Psoas muscle (tissue), 8 donors: ENCODE measurements around the gene RAD21L1. TPM values are rescaled to one million over a fixed set of nuclear protein-coding genes. Genes with fewer than 3 reads are reported as not detected.

Experiments used
- ATAC-seq, 4 donors: fragments of 200-7000 bp; cut with Tn5 transposase; one replicate each; pipeline ENCODE4 v1.9.1; 2020; ENCODE audit warnings: moderate library complexity in 3 of 4, mild to moderate bottlenecking in 2 of 4
- DNase-seq, 2 donors: peaks; one replicate each; pipeline ENCODE4 v3.0.0-alpha.2; 2020
- H3K27ac ChIP-seq: fragments of 200-600 bp; one replicate; pipeline ENCODE4 v1.8.0; 2022
- H3K27me3 ChIP-seq, 3 donors: fragments of 200-600 bp in 1 of 3; one replicate each; pipeline versions ENCODE4 v1.6.1 to v1.8.0; 2013 to 2022; ENCODE audit warnings: low read length in 2 of 3, mild to moderate bottlenecking in 2 of 3, moderate library complexity in 1 of 3; ENCODE audit not compliant: insufficient read depth in 3 of 3
- H3K36me3 ChIP-seq, 2 donors: fragments of 200-600 bp in 1 of 2; one replicate each; pipeline versions ENCODE4 v1.6.1 to v1.8.0; 2013 to 2022; ENCODE audit warnings: low read depth in 1 of 2, mild to moderate bottlenecking in 1 of 2, moderate library complexity in 1 of 2; ENCODE audit not compliant: insufficient read depth in 1 of 2
- H3K4me1 ChIP-seq: fragments of 200-600 bp; one replicate; pipeline ENCODE4 v1.8.0; 2022
- H3K4me3 ChIP-seq: fragments of 200-600 bp; one replicate; pipeline ENCODE4 v1.8.0; 2022; ENCODE audit warnings: mild to moderate bottlenecking
- H3K9me3 ChIP-seq: fragments of 200-600 bp; one replicate; pipeline ENCODE4 v1.8.0; 2022
- WGBS, 3 donors: extraction: QIAGEN DNeasy Blood & Tissue Kit; methylation state at CpG; one replicate each; pipeline versions ENCODE4 v1.1.6 to v1.1.7; 2013; 5-methylcytosine and 5-hydroxymethylcytosine counted together
- intact Hi-C, 2 donors: fragments of 100-400 bp; cut with DNase I; formaldehyde crosslinking; loops; one replicate each; pipeline versions ENCODE4 v1.11.0 to v1.14.2; 2022
- polyA plus RNA-seq, 3 donors: library from polyadenylated mRNA; stranded (reverse); fragments of 200-250 nt; gene quantifications; one replicate each; pipeline ENCODE4 v1.2.3, GENCODE V29; 2013
- total RNA-seq, 4 donors: library from RNA; stranded (reverse); fragmentation: NEBNext Ultra II Directional in 2 of 4; extraction: Animal tissue kit (Norgen Biotek cat#: 25700) in 2 of 4; gene quantifications; one replicate each; pipeline versions ENCODE4 v1.2.1 to v1.2.4, GENCODE V29; 2021 to 2023
- TF ChIP-seq, protein P1 (sequence below): fragments of 200-600 bp; IDR thresholded peaks from one replicate; pipeline ENCODE4 v1.8.0; 2022; ENCODE audit warnings: antibody characterized with exemption
- donor health status: healthy with polysubstance abuse.
- donor health status: DM: no; HTN: no; CAD: no; lungs with moderate emphysema.
- donor health status: Bipolar disorder and iron deficiency.
- donor health status: healthy.
- donor health status: DM: yes; HTN: yes; CAD: no.
- donor health status: DM: no; HTN: no; CAD: no.
- donor health status: DM: no; HTN: no; CAD: no.
- donor health status: DM: yes; HTN: yes; CAD: no.

Gene RAD21L1
- total and polyA plus RNA-seq, 7 donors, result not detected

DNA sequence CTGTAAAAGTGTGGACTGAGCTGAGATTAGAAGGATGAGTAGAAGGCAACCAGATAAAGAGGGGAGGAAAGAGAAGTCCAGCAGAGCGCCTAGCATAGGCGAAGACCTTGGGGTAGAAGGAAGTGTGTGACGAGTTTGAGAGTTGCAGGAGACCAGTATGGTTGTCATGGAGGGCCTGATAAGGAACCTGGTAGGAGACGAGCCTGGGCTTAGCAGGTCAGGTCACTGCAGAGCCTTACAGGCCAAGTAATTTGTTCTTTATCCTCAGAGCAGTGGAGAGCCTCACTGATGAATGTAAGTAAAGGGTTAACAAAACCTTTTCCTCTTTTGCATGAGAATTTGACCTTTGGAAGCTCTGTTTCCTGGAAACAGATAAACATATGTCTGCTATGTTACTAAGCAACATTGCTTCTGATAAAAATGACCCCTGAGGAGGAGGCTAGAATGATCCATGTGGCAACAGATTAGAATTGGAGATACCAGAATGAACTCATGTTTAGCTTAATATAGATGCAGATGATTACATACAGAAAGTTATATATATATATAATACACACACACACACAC lies 38.2 kb upstream of the RAD21L1 start:
- H3K27me3 ChIP-seq, result peaks cover 0 to 21% (median 4%) of the 10 kb centered on the region in 3 donors
- TF ChIP-seq, protein P1, sequence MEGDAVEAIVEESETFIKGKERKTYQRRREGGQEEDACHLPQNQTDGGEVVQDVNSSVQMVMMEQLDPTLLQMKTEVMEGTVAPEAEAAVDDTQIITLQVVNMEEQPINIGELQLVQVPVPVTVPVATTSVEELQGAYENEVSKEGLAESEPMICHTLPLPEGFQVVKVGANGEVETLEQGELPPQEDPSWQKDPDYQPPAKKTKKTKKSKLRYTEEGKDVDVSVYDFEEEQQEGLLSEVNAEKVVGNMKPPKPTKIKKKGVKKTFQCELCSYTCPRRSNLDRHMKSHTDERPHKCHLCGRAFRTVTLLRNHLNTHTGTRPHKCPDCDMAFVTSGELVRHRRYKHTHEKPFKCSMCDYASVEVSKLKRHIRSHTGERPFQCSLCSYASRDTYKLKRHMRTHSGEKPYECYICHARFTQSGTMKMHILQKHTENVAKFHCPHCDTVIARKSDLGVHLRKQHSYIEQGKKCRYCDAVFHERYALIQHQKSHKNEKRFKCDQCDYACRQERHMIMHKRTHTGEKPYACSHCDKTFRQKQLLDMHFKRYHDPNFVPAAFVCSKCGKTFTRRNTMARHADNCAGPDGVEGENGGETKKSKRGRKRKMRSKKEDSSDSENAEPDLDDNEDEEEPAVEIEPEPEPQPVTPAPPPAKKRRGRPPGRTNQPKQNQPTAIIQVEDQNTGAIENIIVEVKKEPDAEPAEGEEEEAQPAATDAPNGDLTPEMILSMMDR, result no peak
- ATAC-seq, result no peak
- WGBS, 3 donors, result 77 to 79% (median 78%) methylated on average over 4 of the region's 4 CpGs
- H3K36me3 ChIP-seq, result no peaks in the 10 kb centered on the region
- DNase-seq, result no peak
- intact Hi-C loops, result loop anchor here in 1 of 2 donors (10.0 kb wide), 1 partner anchor 233 kb away; no protein-coding TSS in a partner anchor
- no peaks in the 10 kb centered on the region for H3K9me3 ChIP-seq
- no peaks in the 10 kb centered on the region for H3K4me1 ChIP-seq
- no peak overlapping the region for H3K4me3 ChIP-seq
- no peak overlapping the region for H3K27ac ChIP-seq

DNA sequence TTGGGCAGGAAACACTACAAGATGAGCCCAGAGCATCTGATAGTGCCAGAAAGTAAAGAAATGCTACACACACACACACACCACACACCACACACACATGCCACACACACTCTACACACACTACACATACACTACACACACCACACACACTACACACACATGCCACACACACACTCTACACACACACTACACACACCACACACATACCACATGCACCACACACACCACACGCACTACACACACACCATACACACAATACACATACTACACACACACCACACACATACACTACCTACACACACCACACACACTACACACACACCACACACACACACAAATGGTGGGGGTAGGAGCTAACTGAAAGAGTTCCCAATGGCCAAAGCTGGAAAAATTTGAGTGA lies 37.5 kb upstream of the RAD21L1 start:
- Histone ChIP-seq H3K9me3 (no peaks in the 10 kb centered on the region), H3K36me3 (no peaks in the 10 kb centered on the region), H3K4me3 (no peak overlapping the region), H3K4me1 (no peaks in the 10 kb centered on the region), H3K27ac (no peak overlapping the region), H3K27me3 (peaks cover 0 to 20% (median 4%) of the 10 kb centered on the region in 3 donors)
- WGBS, 3 donors, result 96 to 100% (median 100%) methylated on average over 1 of the region's 1 CpG
- ATAC-seq (no peak), DNase-seq (no peak)
- TF ChIP-seq, protein P1, result no peak
- intact Hi-C loops, result loop anchor here in 1 of 2 donors (10.0 kb wide), 1 partner anchor 234 kb away; no protein-coding TSS in a partner anchor

DNA sequence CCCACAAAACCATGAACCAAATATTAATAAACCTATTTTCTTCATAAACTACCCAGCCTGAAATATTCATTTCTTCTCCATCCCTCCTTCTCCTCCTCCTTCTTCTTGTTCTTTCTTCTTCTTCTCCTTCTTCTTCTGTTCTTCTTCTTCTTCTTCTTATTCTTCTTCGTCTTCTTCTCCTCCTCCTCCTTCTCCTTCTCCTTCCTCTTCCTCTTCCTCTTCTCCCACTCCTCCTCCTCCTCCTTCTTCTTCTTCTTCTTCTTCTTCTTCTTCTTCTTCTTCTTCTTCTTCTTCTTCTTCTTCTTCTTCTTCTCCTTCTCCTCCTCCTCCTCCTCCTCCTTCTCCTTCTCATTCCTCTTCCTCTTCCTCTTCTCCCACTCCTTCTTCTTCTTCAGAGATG lies 36.0 kb upstream of the RAD21L1 start:
- TF ChIP-seq, protein P1, result no peak
- ATAC-seq (no peak), DNase-seq (no peak)
- Histone ChIP-seq H3K27ac (no peak overlapping the region), H3K27me3 (peaks cover 0 to 6% (median 0%) of the 10 kb centered on the region in 3 donors), H3K4me1 (no peaks in the 10 kb centered on the region), H3K9me3 (no peaks in the 10 kb centered on the region), H3K36me3 (no peaks in the 10 kb centered on the region), H3K4me3 (no peak overlapping the region)
- 43 to 63% (median 61%) methylated on average over 1 of the region's 1 CpG for WGBS, 3 donors
- intact Hi-C loops, result loop anchor here in 1 of 2 donors (10.0 kb wide), 1 partner anchor 235 kb away; no protein-coding TSS in a partner anchor

DNA sequence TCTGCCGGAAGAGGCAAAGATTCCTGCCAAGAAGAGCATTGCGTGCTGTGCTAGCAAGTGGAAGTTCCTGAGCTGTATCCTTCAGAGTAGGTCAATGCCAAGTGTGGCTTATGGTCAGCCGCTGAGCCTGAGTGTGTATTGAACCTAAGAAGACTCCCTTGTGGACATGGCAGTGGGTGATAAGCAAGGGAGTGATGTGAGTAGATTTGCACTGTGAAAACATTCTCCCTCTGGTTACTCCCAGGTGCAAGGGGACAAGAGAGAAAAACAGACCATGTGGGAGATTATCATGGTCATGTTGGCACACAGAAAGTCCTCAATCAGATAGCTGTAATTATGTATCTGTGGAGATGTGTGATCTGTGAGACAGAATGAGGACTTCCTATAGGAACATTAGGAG lies 35.0 kb upstream of the RAD21L1 start:
- intact Hi-C loops, result no loop called here
- WGBS, 3 donors, result 44 to 60% (median 56%) methylated on average over 3 of the region's 3 CpGs

More for the DNA sequence above, 35.0 kb upstream of the RAD21L1 start:
- Histone ChIP-seq H3K27me3 (peaks cover 0 to 2% (median 0%) of the 10 kb centered on the region in 3 donors), H3K4me3 (no peak overlapping the region), H3K9me3 (no peaks in the 10 kb centered on the region), H3K4me1 (no peaks in the 10 kb centered on the region), H3K27ac (no peak overlapping the region), H3K36me3 (no peaks in the 10 kb centered on the region)
- DNase-seq (no peak), ATAC-seq (no peak)
- TF ChIP-seq, protein P1, result no peak
